ENCODE data around the gene GNG3.
"Not testable (repeated sequence)": the region's sequence is repeated elsewhere in the genome, so short reads cannot be mapped to it uniquely, and the experiment has no call there.

GNG3 gene

GRCh38 chr11:62716816-62717215, 9.3 kb downstream of the GNG3 start:
- no peak for DNase-seq (ENCODE audit: low read depth, low spot score)

GRCh38 chr11:62719302-62719978, 12.0 kb downstream of the GNG3 start:
- DNase-seq (ENCODE audit: low read depth, low spot score) = no peak

GRCh38 chr11:62721994-62722393, 14.5 kb downstream of the GNG3 start:
- no peak for DNase-seq (ENCODE audit: low read depth, low spot score)

GRCh38 chr11:62724171-62724570, 16.7 kb downstream of the GNG3 start:
- DNase-seq (ENCODE audit: low read depth, low spot score) = no peak

- no peak for DNase-seq (ENCODE audit: low read depth, low spot score)
Measured at GRCh38 chr11:62725646-62726045, 18.2 kb downstream of the GNG3 start.

GRCh38 chr11:62726156-62726914, 18.9 kb downstream of the GNG3 start:
- no peak for DNase-seq (ENCODE audit: low read depth, low spot score)

- no peak for DNase-seq (ENCODE audit: low read depth, low spot score)
Measured at GRCh38 chr11:62726915-62727164, 19.4 kb downstream of the GNG3 start.

GRCh38 chr11:62727165-62727871, 19.8 kb downstream of the GNG3 start, which contains the start of gene HNRNPUL2:
HNRNPUL2 (minus strand) TSS chr11:62727457; CDS start chr11:62727156, 301 bp downstream.
- peak; percentile 98 for DNase-seq (ENCODE audit: low read depth, low spot score)

- DNase-seq (ENCODE audit: low read depth, low spot score) = peak; percentile 93
Measured at GRCh38 chr11:62727872-62728170, 20.3 kb downstream of the GNG3 start.

GRCh38 chr11:62728171-62728988, 20.9 kb downstream of the GNG3 start, which contains the start of gene TTC9C:
TTC9C (plus strand) TSS chr11:62728486; CDS start chr11:62728849, 363 bp downstream.
- peak; percentile 71 for DNase-seq (ENCODE audit: low read depth, low spot score)

- not testable (repeated sequence) for DNase-seq (ENCODE audit: low read depth, low spot score)
Measured at GRCh38 chr11:62730076-62730475, 22.6 kb downstream of the GNG3 start.

- no peak for DNase-seq (ENCODE audit: low read depth, low spot score)
Measured at GRCh38 chr11:62732830-62733229, 25.4 kb downstream of the GNG3 start.

- DNase-seq (ENCODE audit: low read depth, low spot score) = no peak
Measured at GRCh38 chr11:62737196-62737595, 29.7 kb downstream of the GNG3 start.

GRCh38 chr11:62747475-62748160, 40.1 kb downstream of the GNG3 start:
- DNase-seq (ENCODE audit: low read depth, low spot score) = no peak

- DNase-seq (ENCODE audit: low read depth, low spot score) = not testable (repeated sequence)
Measured at GRCh38 chr11:62749931-62750330, 42.5 kb downstream of the GNG3 start.

GRCh38 chr11:62752177-62752785, 44.8 kb downstream of the GNG3 start:
- DNase-seq (ENCODE audit: low read depth, low spot score) = no peak

GRCh38 chr11:62752994-62753735, 45.7 kb downstream of the GNG3 start:
- no peak for DNase-seq (ENCODE audit: low read depth, low spot score)

- DNase-seq (ENCODE audit: low read depth, low spot score) = peak; percentile 99
Measured at GRCh38 chr11:62753736-62754603, 46.5 kb downstream of the GNG3 start, which contains the start of gene ZBTB3. ZBTB3 (minus strand) TSS chr11:62754160; CDS start chr11:62753664, 496 bp downstream.

GRCh38 chr11:62755086-62755615, 47.7 kb downstream of the GNG3 start:
- DNase-seq (ENCODE audit: low read depth, low spot score) = no peak

Data from smooth muscle cell of the brain vasculature (primary cell).